Left lung (tissue), 10 donors: ENCODE data around the gene LMNTD2. TPM values are rescaled to one million over a fixed set of nuclear protein-coding genes. Genes with fewer than 3 reads are reported as not detected.

Experiments
- ATAC-seq: fragments of 200-7000 bp; cut with Tn5 transposase; one replicate; pipeline ENCODE4 v1.9.1; 2020; ENCODE audit warnings: moderate library complexity
- DNase-seq, 4 donors: peaks; one replicate each; pipeline ENCODE4 v3.0.0-alpha.2; 2013 to 2020
- H3K27ac ChIP-seq, 2 donors: fragments of 200-600 bp; sonication (generic) in 1 of 2; one replicate each; pipeline versions ENCODE4 v1.5.0 to v1.8.0; 2020 to 2021
- H3K27me3 ChIP-seq, 2 donors: fragments of 200-600 bp; sonication (generic) in 1 of 2; one replicate each; pipeline versions ENCODE4 v1.5.0 to v1.8.0; 2020 to 2021
- H3K36me3 ChIP-seq, 2 donors: fragments of 200-600 bp; sonication (generic) in 1 of 2; one replicate each; pipeline versions ENCODE4 v1.5.0 to v1.8.0; 2020 to 2021
- H3K4me1 ChIP-seq, 2 donors: fragments of 200-600 bp; one replicate each; pipeline ENCODE4 v1.8.0; 2021
- H3K4me3 ChIP-seq, 2 donors: fragments of 200-600 bp; sonication (generic) in 1 of 2; one replicate each; pipeline versions ENCODE4 v1.5.0 to v1.8.0; 2020 to 2021; ENCODE audit warnings: mild to moderate bottlenecking in 1 of 2
- H3K9me3 ChIP-seq, 2 donors: fragments of 200-600 bp; sonication (generic) in 1 of 2; one replicate each; pipeline versions ENCODE4 v1.5.0 to v1.8.0; 2020 to 2021
- intact Hi-C, 2 donors: fragments of 100-400 bp; cut with DNase I; formaldehyde crosslinking; loops; one replicate each; pipeline versions ENCODE4 v1.11.2 to v1.14.2; 2022
- polyA plus RNA-seq, 6 donors: library from polyadenylated mRNA; unstranded; fragments of 120-200 nt; gene quantifications; one replicate each; pipeline ENCODE4 v1.2.1, GENCODE V29; 2013; ENCODE audit not compliant: insufficient read length in 6 of 6
- total RNA-seq, 2 donors: library from RNA; stranded (reverse); fragmentation: NEBNext Ultra II Directional; extraction: Animal tissue kit (Norgen Biotek cat#: 25700); gene quantifications; one replicate each; pipeline ENCODE4 v1.2.1, GENCODE V29; 2021
- TF ChIP-seq, protein P1 (sequence below), 2 donors: fragments of 200-600 bp; sonication (generic) in 1 of 2; IDR thresholded peaks; one replicate each; pipeline versions ENCODE4 v1.5.0 to v1.8.0; 2021; ENCODE audit warnings: antibody characterized with exemption in 2 of 2
- donor health status: DM: no; HTN: yes; CAD: no.
- donor health status: DM: no; HTN: no; CAD: no.

Gene LMNTD2
- total and polyA plus RNA-seq, 8 donors: 1.6 to 5.2 (median 2.7) TPM

DNA sequence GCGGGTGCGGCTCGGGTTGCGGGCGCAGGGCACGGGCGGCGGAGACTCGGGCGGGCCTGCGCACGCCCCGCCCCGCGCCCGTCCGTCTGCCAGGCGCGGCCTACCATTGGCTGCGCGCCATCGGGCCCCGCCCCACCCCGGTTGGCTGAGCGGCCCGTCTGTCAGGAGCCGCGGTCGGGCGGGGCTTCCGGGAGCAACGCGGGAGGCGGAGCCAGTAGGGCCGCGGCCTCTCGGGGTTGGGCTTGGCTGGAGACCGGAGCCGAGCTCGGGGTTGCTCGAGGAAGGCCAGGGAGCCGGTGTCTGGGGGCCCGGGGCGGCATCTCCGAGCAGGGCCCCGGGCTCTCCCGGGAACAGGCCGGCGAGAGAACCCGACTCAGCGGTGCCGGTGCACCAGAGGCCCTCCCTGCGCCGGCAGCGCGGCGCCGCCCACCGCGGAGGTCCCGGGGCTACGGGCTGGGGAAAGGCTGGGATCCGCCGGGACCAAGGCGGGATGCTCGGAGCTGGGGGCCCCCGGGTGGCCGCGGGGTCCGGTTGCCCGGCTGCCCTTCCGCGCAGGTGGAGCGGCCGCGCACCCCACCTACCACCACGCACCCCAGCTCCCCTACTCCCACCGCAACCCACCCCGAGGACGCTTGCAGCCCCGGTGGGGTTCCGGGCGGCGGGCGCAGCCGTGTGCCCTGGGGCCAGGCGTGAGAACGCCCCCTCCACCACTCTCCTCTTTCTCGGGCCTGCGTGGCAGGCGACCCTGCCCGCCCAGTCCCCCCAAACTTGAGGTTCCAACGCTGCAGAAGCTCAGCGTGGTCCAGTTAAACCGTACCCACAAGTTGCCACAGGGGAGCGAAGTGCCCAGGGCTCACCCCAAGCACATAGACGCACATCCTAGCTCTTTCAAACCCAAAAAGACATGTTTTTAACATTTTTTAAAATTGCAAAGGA is 24.8 kb downstream of the LMNTD2 start, which contains the start of gene HRAS:
HRAS (minus strand) TSS at position 58 of the 936 bp plus-strand sequence.
- peak; percentile 90 for ATAC-seq
- peaks cover 14 to 46% of the 10 kb centered on the region in 2 donors for H3K4me1 ChIP-seq
- DNase-seq: peak; percentile 92 to 97 (median 96)
- intact Hi-C loops: no loop called here
- peaks cover 0 to 27% of the 10 kb centered on the region in 2 donors for H3K36me3 ChIP-seq
- peak within 1 kb of the TSS; percentile 74 to 86 for H3K27ac ChIP-seq
- H3K9me3 ChIP-seq: no peaks in the 10 kb centered on the region
- H3K4me3 ChIP-seq: peak within 1 kb of the TSS; percentile 80 to 88
- peaks cover 0 to 29% of the 10 kb centered on the region in 2 donors for H3K27me3 ChIP-seq
- TF ChIP-seq, protein P1, sequence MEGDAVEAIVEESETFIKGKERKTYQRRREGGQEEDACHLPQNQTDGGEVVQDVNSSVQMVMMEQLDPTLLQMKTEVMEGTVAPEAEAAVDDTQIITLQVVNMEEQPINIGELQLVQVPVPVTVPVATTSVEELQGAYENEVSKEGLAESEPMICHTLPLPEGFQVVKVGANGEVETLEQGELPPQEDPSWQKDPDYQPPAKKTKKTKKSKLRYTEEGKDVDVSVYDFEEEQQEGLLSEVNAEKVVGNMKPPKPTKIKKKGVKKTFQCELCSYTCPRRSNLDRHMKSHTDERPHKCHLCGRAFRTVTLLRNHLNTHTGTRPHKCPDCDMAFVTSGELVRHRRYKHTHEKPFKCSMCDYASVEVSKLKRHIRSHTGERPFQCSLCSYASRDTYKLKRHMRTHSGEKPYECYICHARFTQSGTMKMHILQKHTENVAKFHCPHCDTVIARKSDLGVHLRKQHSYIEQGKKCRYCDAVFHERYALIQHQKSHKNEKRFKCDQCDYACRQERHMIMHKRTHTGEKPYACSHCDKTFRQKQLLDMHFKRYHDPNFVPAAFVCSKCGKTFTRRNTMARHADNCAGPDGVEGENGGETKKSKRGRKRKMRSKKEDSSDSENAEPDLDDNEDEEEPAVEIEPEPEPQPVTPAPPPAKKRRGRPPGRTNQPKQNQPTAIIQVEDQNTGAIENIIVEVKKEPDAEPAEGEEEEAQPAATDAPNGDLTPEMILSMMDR (IDR thresholded peaks at IDR 0.05): no peak

DNA sequence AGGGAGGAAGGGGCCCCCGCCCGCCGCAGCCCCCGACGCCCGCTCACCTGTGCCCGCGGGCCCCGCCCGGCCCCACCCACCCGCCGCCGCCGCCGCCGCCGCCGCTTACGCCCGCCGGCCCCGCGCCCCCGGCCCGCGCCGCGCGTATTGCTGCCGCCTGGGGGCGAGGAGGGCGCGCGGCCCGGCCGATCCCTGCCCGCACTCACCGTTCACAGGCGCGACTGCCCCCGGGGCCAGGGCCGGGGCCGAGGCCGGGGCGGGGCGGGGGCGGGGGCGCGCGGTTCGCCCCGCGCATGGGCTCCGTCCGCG is 25.4 kb downstream of the LMNTD2 start:
- TF ChIP-seq, protein P1 (IDR thresholded peaks at IDR 0.05): no peak
- Histone ChIP-seq H3K4me1 (peaks cover 14 to 46% of the 10 kb centered on the region in 2 donors), H3K27ac (no peak overlapping the region)

DNA sequence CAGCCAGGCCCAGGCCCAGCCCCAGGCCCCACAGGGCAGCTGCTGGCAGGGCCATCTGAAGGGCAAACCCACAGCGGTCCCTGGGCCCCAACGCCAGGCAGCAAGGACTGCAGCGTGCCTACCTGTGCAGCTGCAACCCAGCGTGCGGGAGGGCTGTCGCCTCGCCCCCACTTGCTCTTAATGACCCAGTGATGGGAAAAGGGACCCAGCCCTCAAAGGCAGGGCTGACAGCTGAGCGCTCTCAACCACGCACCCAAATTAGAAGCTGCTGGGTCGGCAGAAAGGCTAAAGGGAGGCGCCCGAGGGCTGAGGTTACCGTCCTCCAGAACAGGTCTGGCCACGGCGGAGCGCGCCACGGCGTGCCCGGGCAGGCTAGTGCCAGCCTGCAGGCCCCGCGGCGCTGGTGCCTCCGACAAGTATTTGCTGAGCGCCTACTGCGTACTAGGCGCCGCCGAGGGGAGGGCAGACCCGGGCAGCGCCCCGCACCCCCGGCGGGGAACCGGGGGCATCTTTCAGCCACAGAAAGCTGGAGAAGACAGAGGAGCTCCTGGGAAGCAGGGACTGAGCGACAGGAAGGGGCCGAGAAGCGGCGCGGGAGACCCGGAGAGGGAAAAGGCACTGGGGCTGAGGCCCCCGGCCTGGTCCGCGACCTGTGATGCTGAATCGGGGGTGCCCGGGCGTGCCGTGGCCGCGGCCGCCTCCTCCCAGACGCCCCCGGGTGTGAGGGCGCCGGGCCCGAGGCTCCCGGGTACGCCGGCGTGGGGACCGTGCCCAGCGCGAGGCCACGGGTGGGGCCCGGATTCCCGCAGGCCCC is 25.9 kb downstream of the LMNTD2 start:
- peak overlapping the region; percentile 26 to 61 for H3K27ac ChIP-seq
- intact Hi-C loops: no loop called here

More for the DNA sequence above, 25.4 kb downstream of the LMNTD2 start:
- DNase-seq (no peak), ATAC-seq (no peak)
- H3K9me3 ChIP-seq: no peaks in the 10 kb centered on the region
- H3K4me3 ChIP-seq: peak overlapping the region; percentile 80 to 88
- H3K27me3 ChIP-seq: peaks cover 0 to 29% of the 10 kb centered on the region in 2 donors
- intact Hi-C loops: no loop called here
- H3K36me3 ChIP-seq: peaks cover 0 to 29% of the 10 kb centered on the region in 2 donors

GRCh38 chr11:533586-534395 is 26.7 kb downstream of the LMNTD2 start:
- peak in 1 of 4 donors; percentile 33 for DNase-seq
- Histone ChIP-seq H3K4me3 (peak overlapping the region; percentile 80 to 88), H3K9me3 (no peaks in the 10 kb centered on the region), H3K4me1 (peaks cover 14 to 46% of the 10 kb centered on the region in 2 donors), H3K27ac (no peak overlapping the region), H3K36me3 (peaks cover 0 to 32% of the 10 kb centered on the region in 2 donors), H3K27me3 (peaks cover 0 to 29% of the 10 kb centered on the region in 2 donors)
- TF ChIP-seq, protein P1 (IDR thresholded peaks at IDR 0.05): no peak
- intact Hi-C loops: no loop called here
- no peak for ATAC-seq

More for the DNA sequence above, 25.9 kb downstream of the LMNTD2 start:
- Histone ChIP-seq H3K4me1 (peaks cover 14 to 46% of the 10 kb centered on the region in 2 donors), H3K27me3 (peaks cover 0 to 29% of the 10 kb centered on the region in 2 donors), H3K36me3 (peaks cover 0 to 32% of the 10 kb centered on the region in 2 donors), H3K4me3 (peak overlapping the region; percentile 80 to 88), H3K9me3 (no peaks in the 10 kb centered on the region)
- ATAC-seq (peak; percentile 10), DNase-seq (peak in 3 of 4 donors; percentile 21 to 88 (median 50))
- TF ChIP-seq, protein P1 (IDR thresholded peaks at IDR 0.05): no peak
